ENCODE measurements around the gene MREG. TPM values are rescaled to one million over a fixed set of nuclear protein-coding genes. Genes with fewer than 3 reads are reported as not detected.
"Not testable (repeated sequence)": the region's sequence is repeated elsewhere in the genome, so short reads cannot be mapped to it uniquely, and the experiment has no call there.

MREG gene
- total RNA-seq, 1 donor from 2014 or later, result 10.5 TPM

DNA sequence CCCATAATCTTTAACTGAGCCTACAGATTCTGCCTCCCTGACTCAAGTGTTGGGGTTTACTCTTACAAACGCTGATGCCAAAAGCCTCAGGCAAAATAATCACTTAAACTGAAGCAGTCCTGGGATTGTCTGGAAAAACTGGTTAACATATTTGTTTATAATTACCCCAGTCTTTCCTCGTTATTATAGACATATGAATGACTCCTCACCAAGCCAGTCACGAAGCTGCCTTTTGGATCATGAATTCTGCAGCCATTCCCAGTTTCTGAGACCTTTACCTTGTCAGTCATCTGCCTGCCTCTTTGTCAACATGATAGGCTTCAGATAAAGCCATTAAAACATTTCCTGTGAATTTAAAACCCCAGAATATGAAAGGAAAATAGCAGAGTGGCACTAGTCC lies 46.4 kb downstream of the MREG start:
- DNase-seq (ENCODE audit: low read depth), result no peak
- no peak overlapping the region for H3K4me3 ChIP-seq (ENCODE audit: low read depth, low read length)
- no peaks in the 10 kb centered on the region for H3K27me3 ChIP-seq (ENCODE audit: control insufficient read depth, insufficient read depth, low read length)
- H3K36me3 ChIP-seq (ENCODE audit: control insufficient read depth, insufficient read depth, low read length), result no peaks in the 10 kb centered on the region
- TF ChIP-seq CTCF (IDR thresholded peaks at IDR 0.05; ENCODE audit: insufficient read depth, low read length, poor library complexity, severe bottlenecking), result no peak

DNA sequence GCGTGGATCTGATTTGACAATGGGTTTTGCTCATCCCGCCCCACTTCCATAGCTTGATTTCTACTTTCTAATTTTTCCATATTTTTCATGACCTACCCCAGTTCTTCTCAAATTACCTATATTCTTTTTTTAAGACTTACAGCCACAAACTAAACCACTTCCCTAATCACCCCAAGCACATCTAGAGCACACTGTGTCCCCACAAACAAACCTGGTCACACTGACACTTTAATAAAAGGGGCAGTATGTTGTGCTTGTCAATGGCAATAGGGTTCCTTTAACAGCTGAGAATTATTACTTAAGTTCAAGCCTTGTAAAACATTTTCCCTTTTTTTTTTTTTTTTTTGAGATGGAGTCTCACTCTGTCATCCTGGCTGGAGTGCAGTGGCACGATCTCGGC lies 47.1 kb downstream of the MREG start:
- DNase-seq (ENCODE audit: low read depth), result no peak
- no peak overlapping the region for H3K4me3 ChIP-seq (ENCODE audit: low read depth, low read length)
- no peak for TF ChIP-seq CTCF (IDR thresholded peaks at IDR 0.05; ENCODE audit: insufficient read depth, low read length, poor library complexity, severe bottlenecking)
- H3K36me3 ChIP-seq (ENCODE audit: control insufficient read depth, insufficient read depth, low read length), result no peaks in the 10 kb centered on the region
- no peaks in the 10 kb centered on the region for H3K27me3 ChIP-seq (ENCODE audit: control insufficient read depth, insufficient read depth, low read length)

DNA sequence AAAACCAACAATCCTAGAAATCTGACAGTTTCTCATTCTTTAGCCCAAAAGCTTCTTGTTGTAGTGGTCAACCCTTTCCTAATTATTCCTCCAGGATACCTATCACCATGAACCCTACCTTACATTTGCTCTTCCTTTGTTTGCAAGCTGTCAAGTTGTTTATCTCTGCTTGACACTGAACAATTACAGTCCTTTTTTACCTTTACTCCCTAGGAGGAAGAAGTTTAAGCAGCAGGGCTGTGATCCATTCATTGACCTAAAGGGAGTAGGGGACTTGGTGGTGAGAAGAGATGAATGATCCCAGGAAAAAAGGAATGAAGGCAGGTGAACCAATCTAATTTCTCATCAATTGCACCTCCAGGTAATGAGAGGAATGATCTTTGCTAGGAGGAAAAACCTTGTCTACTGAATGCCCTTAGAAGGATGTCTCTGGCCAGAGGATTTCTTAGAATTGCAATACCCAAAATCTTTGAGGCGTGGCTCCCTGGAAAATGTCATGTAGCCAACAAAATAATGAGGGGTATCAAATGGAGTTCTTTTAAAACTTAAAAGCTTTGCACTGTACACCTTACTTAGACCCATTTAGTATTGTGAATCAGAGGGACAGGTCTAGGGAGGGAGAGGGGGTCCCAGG lies 47.7 kb downstream of the MREG start:
- no peaks in the 10 kb centered on the region for H3K36me3 ChIP-seq (ENCODE audit: control insufficient read depth, insufficient read depth, low read length)
- H3K4me3 ChIP-seq (ENCODE audit: low read depth, low read length), result no peak overlapping the region
- H3K27me3 ChIP-seq (ENCODE audit: control insufficient read depth, insufficient read depth, low read length), result no peaks in the 10 kb centered on the region
- no peak for TF ChIP-seq CTCF (IDR thresholded peaks at IDR 0.05; ENCODE audit: insufficient read depth, low read length, poor library complexity, severe bottlenecking)
- DNase-seq (ENCODE audit: low read depth), result no peak

GRCh38 chr2:215961981-215962380 lies 51.4 kb downstream of the MREG start:
- Histone ChIP-seq H3K36me3 (ENCODE audit: control insufficient read depth, insufficient read depth, low read length) (no peaks in the 10 kb centered on the region), H3K4me3 (ENCODE audit: low read depth, low read length) (no peak overlapping the region), H3K27me3 (ENCODE audit: control insufficient read depth, insufficient read depth, low read length) (no peaks in the 10 kb centered on the region)
- no peak for DNase-seq (ENCODE audit: low read depth)
- TF ChIP-seq CTCF (IDR thresholded peaks at IDR 0.05; ENCODE audit: insufficient read depth, low read length, poor library complexity, severe bottlenecking), result no peak

DNA sequence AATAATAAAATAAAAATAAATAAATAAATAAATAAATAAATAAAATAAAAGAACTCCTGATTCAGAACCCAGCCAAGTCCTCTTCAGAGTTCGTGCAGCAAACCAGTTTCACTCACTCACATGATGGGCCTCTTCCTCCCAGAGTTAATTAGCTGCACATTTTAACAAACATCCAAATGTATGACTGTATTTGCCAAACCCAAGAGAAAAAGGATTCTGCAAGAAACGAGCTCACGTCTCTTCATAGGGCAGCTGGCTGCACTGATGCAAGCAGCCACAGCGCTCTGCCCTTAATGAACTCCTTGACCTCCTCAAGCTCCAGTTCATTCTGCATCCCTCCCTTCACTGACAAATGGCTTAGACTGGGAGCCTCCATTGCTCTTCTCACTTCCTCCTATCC lies 55.1 kb downstream of the MREG start:
- H3K4me3 ChIP-seq (ENCODE audit: low read depth, low read length), result no peak overlapping the region
- TF ChIP-seq CTCF (IDR thresholded peaks at IDR 0.05; ENCODE audit: insufficient read depth, low read length, poor library complexity, severe bottlenecking), result no peak
- DNase-seq (ENCODE audit: low read depth), result no peak
- no peaks in the 10 kb centered on the region for H3K27me3 ChIP-seq (ENCODE audit: control insufficient read depth, insufficient read depth, low read length)
- H3K36me3 ChIP-seq (ENCODE audit: control insufficient read depth, insufficient read depth, low read length), result no peaks in the 10 kb centered on the region

GRCh38 chr2:215957354-215958122 lies 55.8 kb downstream of the MREG start:
- H3K36me3 ChIP-seq (ENCODE audit: control insufficient read depth, insufficient read depth, low read length); H3K4me3 ChIP-seq (ENCODE audit: low read depth, low read length); H3K27me3 ChIP-seq (ENCODE audit: control insufficient read depth, insufficient read depth, low read length); DNase-seq (ENCODE audit: low read depth): not testable (repeated sequence)

Data from kidney epithelial cell (primary cell).